ENCODE measurements around the gene OSBPL9. TPM values are rescaled to one million over a fixed set of nuclear protein-coding genes. Genes with fewer than 3 reads are reported as not detected.

Gene OSBPL9
- total and polyA plus RNA-seq, 2 donors (not counting 1 experiment from before 2014, with no cell fraction given), result 23.1 to 59.6 TPM

GRCh38 chr1:51729824-51730301 lies 113.0 kb downstream of the OSBPL9 start:
- peak overlapping the region; percentile 65 to 76 for H3K27ac ChIP-seq (ENCODE audit: low read length in 2 of 2)
- DNase-seq (no peak), ATAC-seq (ENCODE audit: low read depth) (peak; percentile 5)
- ChIA-PET CTCF (interaction anchor here (1.4 kb wide), 1 partner anchor 40 kb away, joined by 4 read pairs; no protein-coding TSS in a partner anchor), POLR2A (interaction anchor here (0.7 to 1.1 kb wide), 5 partner anchors 8 to 365 kb away, joined by 3 to 10 read pairs (median 7); no protein-coding TSS in a partner anchor)
- no peaks in the 10 kb centered on the region for H3K36me3 ChIP-seq (replicated peaks in 1 of 2; ENCODE audit: control extremely low read depth in 1 of 2, control insufficient read depth in 1 of 2, extremely low read depth in 1 of 2, insufficient read depth in 2 of 2, low read length in 1 of 2)
- H3K27me3 Mint-ChIP-seq, result no peaks in the 10 kb centered on the region
- no peaks in the 10 kb centered on the region for H3K9me3 Mint-ChIP-seq (ENCODE audit: insufficient read depth)
- peak overlapping the region; percentile 91 for H3K4me3 Mint-ChIP-seq
- TF ChIP-seq CTCF (IDR thresholded peaks at IDR 0.05) (no peak), EZH2 (IDR thresholded peaks at IDR 0.05; ENCODE audit: borderline replicate concordance, insufficient read depth, low read depth, low read length, poor library complexity, severe bottlenecking) (no peak)
- peaks cover 44% of the 10 kb centered on the region for H3K4me1 Mint-ChIP-seq
- H3K4me2 ChIP-seq (replicated peaks; ENCODE audit: low read depth, low read length, poor library complexity, severe bottlenecking), result peak overlapping the region; percentile 80
- intact Hi-C loops (cut with micrococcal nuclease), result loop anchor here (1.0 to 2.0 kb wide), 4 partner anchors 39 to 211 kb away; partner anchors contain the start of genes EPS15, NRDC and OSBPL9
- H3K9me3 ChIP-seq (ENCODE audit: control extremely low read depth in 1 of 3, control insufficient read depth in 2 of 3, insufficient read depth in 1 of 3, low read length in 2 of 3), result no peaks in the 10 kb centered on the region
- peak overlapping the region; percentile 3 to 98 (median 89) for H3K4me3 ChIP-seq (ENCODE audit: control extremely low read depth in 1 of 5, extremely low read depth in 1 of 5, insufficient read depth in 1 of 5, low read depth in 2 of 5, low read length in 4 of 5)
- WGBS (ENCODE audit: insufficient coverage), result 1% methylated on average over 27 of the region's 28 CpGs
- no peaks in the 10 kb centered on the region for H3K27me3 ChIP-seq (replicated peaks in 1 of 4; ENCODE audit: control extremely low read depth in 1 of 4, control insufficient read depth in 3 of 4, insufficient read depth in 4 of 4, low read length in 3 of 4)
- H3K27ac Mint-ChIP-seq, result peak overlapping the region; percentile 88
- peaks cover 15 to 20% of the 10 kb centered on the region in 2 donors for H3K4me1 ChIP-seq (ENCODE audit: control insufficient read depth in 2 of 2, insufficient read depth in 2 of 2, low read length in 2 of 2)
- H2AFZ ChIP-seq (ENCODE audit: insufficient read depth, low read depth, low read length, poor library complexity, severe bottlenecking), result peak overlapping the region; percentile 95
- H4K20me1 ChIP-seq (ENCODE audit: control insufficient read depth, insufficient read depth, low read length, poor library complexity, severe bottlenecking), result peaks cover 19% of the 10 kb centered on the region
- H3K9ac ChIP-seq (ENCODE audit: low read length), result peak overlapping the region; percentile 94
- peaks cover 82% of the 10 kb centered on the region for H3K79me2 ChIP-seq (ENCODE audit: control insufficient read depth, insufficient read depth, low read length)

- no peak overlapping the region for H3K27ac Mint-ChIP-seq
- no peaks in the 10 kb centered on the region for H3K9me3 Mint-ChIP-seq (ENCODE audit: insufficient read depth)
- H3K4me1 Mint-ChIP-seq, result peaks cover 54% of the 10 kb centered on the region
- Histone ChIP-seq H3K4me1 (ENCODE audit: control insufficient read depth in 2 of 2, insufficient read depth in 2 of 2, low read length in 2 of 2) (peaks cover 20% of the 10 kb centered on the region in 2 donors), H3K36me3 (replicated peaks in 1 of 2; ENCODE audit: control extremely low read depth in 1 of 2, control insufficient read depth in 1 of 2, extremely low read depth in 1 of 2, insufficient read depth in 2 of 2, low read length in 1 of 2) (no peaks in the 10 kb centered on the region), H3K9ac (ENCODE audit: low read length) (no peak overlapping the region), H3K27ac (ENCODE audit: low read length in 2 of 2) (no peak overlapping the region), H3K79me2 (ENCODE audit: control insufficient read depth, insufficient read depth, low read length) (peaks cover 90% of the 10 kb centered on the region), H3K27me3 (replicated peaks in 1 of 4; ENCODE audit: control extremely low read depth in 1 of 4, control insufficient read depth in 3 of 4, insufficient read depth in 4 of 4, low read length in 3 of 4) (no peaks in the 10 kb centered on the region), H3K9me3 (ENCODE audit: control extremely low read depth in 1 of 3, control insufficient read depth in 2 of 3, insufficient read depth in 1 of 3, low read length in 2 of 3) (no peaks in the 10 kb centered on the region), H3K4me2 (replicated peaks; ENCODE audit: low read depth, low read length, poor library complexity, severe bottlenecking) (no peak overlapping the region), H2AFZ (ENCODE audit: insufficient read depth, low read depth, low read length, poor library complexity, severe bottlenecking) (no peak overlapping the region), H4K20me1 (ENCODE audit: control insufficient read depth, insufficient read depth, low read length, poor library complexity, severe bottlenecking) (peaks cover 28% of the 10 kb centered on the region), H3K4me3 (ENCODE audit: control extremely low read depth in 1 of 5, extremely low read depth in 1 of 5, insufficient read depth in 1 of 5, low read depth in 2 of 5, low read length in 4 of 5) (no peak overlapping the region)
- no peak for ATAC-seq (ENCODE audit: low read depth)
- no peak overlapping the region for H3K4me3 Mint-ChIP-seq
- intact Hi-C loops (cut with micrococcal nuclease), result no loop called here
- DNase-seq, result no peak
- ChIA-PET CTCF (no interaction called here), POLR2A (interaction anchor here (0.7 kb wide), 1 partner anchor 160 kb away, joined by 3 read pairs; no protein-coding TSS in a partner anchor)
- no peaks in the 10 kb centered on the region for H3K27me3 Mint-ChIP-seq
- TF ChIP-seq CTCF (IDR thresholded peaks at IDR 0.05) (no peak), EZH2 (IDR thresholded peaks at IDR 0.05; ENCODE audit: borderline replicate concordance, insufficient read depth, low read depth, low read length, poor library complexity, severe bottlenecking) (no peak)
- WGBS (ENCODE audit: insufficient coverage), result 100% methylated on average over 2 of the region's 4 CpGs
Measured at GRCh38 chr1:51731998-51732397, 115.1 kb downstream of the OSBPL9 start.

All from B cell (primary cell).